GM21529 (cell line): ENCODE measurements around the gene MOSPD3.

Source experiments
- ATAC-seq: cut with Tn5 transposase; IDR thresholded peaks from one replicate; pipeline ENCODE4 v1.9.1; 2021; ENCODE audit not compliant: unreplicated experiment

MOSPD3 gene

GRCh38 chr7:100621554-100621953, 9.2 kb downstream of the MOSPD3 start:
- no peak for ATAC-seq

- no peak for ATAC-seq
Observed at GRCh38 chr7:100623951-100624824, 11.8 kb downstream of the MOSPD3 start.

DNA sequence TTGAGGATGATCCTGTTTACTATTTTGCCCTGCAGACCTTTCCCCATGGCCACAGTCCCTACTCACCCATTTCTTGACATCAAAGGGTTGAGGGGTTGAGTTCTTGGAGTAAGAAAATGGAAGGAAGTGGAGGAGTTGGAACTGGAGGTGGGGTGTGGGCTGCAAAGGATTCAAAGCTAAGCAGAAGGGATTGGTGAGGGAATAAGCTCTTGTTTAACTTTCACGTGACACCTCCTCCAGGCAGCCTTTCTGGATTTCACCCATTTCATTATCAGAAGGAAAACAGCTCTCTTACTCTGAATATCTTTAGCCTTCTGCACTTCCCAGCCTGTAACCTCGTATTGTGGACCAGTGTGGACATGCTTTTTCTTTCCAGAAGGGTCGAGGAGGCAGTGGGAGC, 13.7 kb downstream of the MOSPD3 start:
- no peak for ATAC-seq

DNA sequence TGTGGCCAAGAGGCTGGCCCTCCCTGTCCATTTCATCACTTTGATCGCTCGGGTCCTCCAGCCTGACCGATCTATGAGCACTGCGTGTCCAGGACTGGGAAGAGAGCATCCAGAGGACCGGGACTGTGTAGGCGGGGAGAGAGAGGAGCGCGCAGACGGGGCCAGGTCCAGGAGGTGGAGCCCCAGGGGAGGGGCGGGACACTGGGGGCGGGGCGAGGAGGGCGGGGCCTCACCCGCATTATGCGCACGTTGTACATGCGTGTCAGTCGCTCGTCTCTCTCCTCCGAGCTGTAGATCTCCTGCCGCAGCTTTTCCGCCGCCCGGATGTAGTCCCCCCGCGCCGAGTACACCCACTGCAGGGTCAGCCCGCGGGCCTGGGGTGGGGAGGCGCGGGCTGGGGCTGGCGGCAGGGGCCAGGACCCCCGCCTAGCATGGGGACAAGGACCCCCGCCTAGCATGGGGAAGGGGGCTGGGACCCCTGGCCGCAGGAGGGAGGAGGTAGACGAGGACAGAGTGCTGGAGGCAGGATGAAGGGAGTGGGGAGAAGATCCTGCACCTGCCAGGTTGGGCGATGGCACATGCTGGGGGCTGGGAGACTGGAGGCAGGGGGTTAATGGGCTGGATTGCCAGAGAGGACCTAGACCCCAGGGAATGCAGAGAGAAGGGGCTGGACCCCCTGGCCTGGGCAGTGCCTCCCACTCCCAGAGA, 14.3 kb downstream of the MOSPD3 start:
- ATAC-seq, result peak; percentile 86

- no peak for ATAC-seq
Observed at GRCh38 chr7:100627238-100627549, 14.9 kb downstream of the MOSPD3 start.

DNA sequence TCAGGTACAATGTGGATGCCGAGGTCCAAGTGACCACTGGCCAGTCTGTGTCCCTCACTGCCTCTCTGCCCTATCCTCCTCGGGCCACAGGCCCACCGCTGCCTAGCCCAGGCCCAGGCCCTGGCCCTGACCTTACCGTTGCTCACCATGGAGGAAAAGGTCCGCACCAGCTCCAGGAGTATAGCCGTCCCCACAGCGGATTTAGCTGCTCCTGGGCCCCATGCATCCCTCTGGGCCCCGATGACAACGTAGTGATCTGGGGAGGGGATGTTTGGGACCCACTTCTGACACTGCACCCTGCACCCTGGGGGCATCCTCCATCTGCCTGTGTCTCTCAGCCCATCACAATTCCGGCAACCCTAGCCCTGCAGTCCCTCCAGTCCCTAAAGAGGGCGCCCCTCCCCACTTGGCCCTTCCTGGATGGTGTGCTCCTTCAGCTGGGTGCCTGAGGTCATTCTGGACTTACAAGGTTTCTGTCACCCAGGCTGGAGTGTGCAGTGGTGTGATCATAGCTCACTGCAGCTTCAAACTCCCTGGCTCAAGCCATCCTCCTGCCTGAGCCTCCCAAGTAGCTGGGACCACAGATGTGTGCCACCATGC, 16.9 kb downstream of the MOSPD3 start:
- ATAC-seq, result no peak

GRCh38 chr7:100630066-100630465, 17.7 kb downstream of the MOSPD3 start:
- no peak for ATAC-seq

DNA sequence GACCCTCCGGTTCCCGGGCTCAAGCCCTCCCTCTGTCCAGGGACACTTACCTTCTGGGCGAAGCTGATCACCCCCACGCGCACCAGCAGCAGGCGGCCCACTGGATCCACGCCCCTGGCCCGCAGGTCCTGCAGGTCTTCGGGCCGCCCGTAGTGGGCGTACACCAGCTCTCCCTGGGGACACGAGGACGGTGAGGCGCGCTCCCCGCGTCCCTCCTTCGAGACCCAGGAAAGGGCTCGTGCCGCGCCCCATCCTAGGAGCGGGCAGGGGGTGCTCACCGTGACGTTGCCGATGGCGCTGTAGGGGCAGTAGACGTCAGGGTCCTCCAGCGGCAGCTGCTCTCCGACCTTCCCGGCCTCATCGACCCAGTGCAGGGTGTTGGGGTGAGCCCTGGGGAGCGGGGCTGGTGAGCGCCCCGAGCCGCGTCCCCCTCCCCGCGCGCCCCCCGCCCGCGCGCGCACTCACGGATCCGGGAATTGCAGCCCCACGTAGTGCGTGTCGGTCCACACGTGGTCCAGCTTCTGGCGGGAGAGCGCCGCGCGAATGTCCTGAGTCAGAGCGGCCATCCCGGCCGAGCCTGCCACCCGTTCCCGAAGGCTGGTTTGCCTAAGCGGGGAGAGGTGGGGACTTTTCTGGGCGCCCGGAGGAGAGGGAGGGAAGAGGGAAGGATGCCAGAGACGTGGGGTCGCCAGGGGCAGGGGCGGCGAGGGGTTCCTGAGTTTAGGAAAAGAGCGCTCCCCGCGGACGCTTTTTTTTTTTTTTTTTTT, 20.8 kb downstream of the MOSPD3 start:
- peak; percentile 55 for ATAC-seq

DNA sequence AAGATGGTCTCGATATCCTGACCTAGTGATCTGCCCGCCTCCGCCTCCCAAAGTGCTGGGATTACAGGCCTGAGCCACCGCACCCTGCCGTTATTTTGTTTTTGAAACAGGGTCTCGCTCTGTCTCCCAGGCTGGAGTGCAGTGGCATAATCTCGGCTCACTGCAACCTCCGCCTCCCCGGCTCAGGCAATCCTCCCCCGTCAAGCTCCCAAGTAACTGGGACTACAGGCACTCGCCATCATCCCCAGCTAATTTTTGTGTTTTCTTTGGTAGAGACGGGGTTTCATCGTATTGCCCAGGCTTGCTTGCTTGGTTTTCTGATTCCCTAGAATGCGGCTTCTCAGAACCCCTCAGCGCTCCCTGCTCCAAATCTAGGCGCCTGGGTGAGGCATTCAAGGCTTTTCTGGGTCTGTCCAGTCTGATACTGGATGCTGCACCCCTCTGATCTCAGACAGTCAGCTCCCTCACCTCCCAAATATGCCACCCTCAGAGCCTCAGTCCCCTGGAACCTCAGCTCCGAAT, 27.7 kb downstream of the MOSPD3 start:
- no peak for ATAC-seq

DNA sequence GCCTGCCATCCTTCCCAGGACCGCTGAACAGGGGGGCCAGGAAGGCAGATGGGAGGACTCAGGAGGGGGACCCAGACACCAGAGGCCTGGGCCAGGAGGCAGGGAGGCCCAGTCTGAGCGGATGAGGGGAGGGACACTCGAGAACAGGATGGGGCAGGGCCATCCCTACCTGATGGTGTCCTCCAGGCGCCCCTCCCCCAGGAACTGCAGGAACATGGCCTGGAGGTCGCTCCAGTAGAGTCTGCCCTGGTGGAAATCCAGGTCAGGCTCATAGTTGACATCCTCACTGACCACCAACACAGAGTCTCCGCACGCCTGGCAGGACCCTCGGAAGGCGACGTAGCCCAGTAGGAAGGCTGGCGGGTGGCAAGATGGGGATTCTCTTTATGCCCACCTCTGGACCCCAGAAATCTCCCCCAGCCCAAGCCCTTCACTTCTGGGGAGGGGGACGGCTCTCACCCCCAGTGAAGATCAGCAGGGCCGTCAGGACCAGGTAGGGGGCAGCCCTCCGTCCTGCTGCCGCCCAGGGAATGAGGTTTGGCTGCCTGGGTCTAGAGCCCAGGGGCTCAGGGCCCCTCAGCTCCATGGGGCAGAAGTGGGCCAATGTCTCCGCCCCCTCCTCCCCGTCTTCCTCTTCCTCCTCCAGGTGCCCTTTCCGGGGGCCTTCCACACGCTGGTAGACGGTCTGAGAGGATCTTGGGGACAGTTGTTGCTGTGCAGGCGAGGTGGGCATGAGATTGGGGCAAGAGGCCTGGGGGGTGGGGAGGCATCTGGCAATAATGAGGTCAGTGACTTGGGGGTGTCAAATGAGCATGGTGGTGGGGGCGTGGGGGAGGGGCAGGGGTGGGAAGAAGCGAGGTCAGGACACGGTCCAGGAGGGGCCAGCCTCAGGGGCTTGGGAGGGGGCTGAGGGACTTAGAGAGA, 28.4 kb downstream of the MOSPD3 start:
- no peak for ATAC-seq

DNA sequence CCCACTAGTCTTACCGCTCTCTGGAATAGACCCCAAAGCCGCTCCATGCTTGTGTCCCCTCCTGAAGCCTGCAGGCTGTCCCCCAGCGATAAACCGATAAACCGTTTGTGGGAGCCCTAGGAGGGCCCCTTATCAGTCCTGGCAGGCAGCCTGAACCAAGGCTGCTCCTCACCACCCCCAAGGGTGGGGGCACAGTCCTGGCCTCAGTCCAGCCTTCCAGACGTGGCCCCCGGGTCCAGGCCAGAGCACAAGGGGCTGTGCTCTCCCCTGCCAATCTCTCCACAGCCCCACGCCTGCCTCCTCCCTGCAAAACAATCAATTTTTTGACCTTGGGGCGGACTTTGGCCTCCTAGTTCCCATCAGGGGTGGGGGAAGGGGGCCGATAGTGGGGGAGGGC, 29.1 kb downstream of the MOSPD3 start, which contains the start of gene TFR2:
TFR2 (minus strand) TSS at position 90 of the 397 bp plus-strand sequence; CDS start at position 47, 43 bp downstream.
- ATAC-seq, result no peak

DNA sequence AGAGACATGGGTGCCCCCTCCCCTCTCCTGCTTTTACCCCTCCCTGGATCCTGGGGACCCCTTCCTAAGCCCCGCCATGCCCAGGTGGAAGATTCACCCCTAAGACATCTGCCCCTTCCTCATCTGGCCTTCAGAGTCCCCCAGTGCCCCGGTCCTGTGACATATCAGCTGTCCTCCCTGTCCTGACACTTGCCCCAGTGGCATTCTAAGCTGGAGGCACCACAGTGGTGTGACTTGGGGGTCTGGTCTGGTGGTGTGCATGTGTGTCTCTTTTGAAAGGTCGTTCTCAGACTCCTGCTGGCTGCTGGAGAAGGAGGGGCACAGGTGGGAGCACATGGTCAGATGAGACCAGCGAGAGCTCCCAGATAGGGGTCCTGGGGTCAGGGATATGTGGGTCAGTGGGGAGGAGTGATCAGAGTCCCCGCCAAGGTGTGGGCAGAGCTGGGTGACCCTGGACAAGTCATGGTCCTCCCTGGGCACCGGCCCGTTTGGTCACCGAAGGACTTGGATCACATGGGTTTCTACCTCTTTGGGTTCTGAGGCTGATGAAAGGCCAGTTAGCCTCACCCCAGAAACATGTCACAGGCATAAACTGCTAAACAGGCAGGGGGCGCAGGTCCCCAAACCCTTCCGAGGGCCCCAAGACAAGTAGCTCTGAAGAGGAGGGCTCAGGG, 29.7 kb downstream of the MOSPD3 start:
- ATAC-seq, result no peak

DNA sequence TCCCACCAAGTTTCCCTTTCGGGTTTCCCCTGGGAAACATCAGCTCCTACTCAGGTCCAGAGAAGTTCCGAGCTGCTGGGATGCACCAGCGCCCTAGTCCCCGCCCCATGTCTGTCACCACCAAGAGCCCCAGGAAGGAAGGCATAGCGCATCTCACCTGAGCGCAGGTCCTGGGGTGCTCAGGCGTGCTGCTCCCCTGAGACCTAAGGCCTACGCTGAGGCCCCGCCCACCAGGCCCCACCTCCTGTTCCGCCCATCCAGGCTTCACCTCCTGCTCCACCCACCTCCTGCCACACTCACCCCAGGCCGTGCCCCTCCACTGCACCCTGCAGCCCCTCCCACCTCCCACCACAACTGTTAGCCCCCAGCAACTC, 30.2 kb downstream of the MOSPD3 start:
- ATAC-seq, result no peak

DNA sequence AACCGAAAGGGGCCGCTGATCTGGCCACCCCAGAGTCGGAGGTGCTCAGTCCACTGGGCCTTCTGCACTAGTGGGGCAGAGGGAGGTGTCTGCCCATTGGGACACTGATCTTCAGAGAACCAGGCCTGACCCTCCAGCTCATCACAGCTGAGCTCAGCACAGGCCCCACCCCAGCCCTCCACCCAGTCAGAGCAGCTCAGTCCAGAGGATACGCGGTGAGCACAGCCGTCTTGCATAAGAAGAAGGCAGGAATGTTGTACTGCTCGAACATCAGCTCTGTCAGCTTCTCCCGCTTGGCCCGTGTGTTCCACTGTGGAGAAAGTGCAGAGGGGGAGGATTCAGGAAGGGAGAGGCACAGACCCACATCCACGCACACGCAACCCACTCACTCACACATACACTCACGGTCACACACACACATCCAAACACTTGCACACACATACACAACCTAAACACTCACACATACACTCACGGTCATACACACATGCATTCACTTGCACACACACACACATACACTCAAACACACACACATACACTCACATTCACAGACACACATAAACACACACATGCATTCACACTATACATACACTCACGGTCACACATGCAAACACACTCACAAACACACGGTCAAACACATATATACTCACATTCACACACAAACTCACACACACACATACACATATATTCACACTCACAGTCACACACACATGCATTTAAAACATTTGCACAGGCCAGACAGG, 37.7 kb downstream of the MOSPD3 start:
- ATAC-seq, result no peak

- no peak for ATAC-seq
Observed at GRCh38 chr7:100654908-100655831, 42.8 kb downstream of the MOSPD3 start.

DNA sequence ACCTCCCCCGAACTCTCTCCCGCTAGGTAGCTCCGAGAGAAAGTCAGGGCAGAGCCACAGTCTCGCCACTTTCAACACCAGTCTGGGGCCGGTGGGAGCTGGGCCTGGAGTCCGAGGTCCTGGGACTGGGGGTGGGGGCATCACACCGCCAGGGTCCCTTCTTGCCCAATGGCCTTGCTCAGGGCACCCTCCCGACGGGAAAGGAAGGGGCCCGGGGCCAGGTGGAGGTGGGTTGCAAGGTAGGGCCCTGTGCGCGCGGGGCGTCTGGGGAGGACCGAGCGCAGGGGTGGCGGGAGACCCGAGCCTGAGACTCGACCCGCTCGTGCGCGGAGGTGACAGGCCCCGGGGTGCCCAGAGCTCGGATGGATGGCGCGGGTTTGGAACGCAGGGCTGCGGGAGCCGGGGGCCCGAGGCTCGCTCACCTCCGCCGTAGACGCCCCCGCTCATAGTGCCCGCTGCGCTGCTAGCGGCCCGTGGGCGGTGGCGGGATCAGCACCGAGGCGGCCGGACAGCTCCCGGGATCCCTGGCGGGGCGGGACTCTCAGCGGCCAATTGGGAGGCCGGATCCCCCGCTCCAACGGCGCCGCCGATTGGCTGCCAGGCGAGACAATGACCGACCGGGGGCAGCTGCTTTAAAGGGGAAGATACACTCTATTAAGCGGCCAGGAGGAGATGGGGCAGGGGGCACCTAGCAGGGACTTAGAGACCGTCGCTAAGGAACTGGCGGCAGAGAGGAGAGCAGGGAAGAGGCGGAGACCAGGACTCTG, 43.8 kb downstream of the MOSPD3 start, which contains the start of gene ACTL6B:
ACTL6B (minus strand) TSS at position 541 of the 767 bp plus-strand sequence; CDS start at position 447, 94 bp downstream.
- ATAC-seq, result no peak
